ENCODE data around the gene PTPRT. TPM values are rescaled to one million over a fixed set of nuclear protein-coding genes. Genes with fewer than 3 reads are reported as not detected.

Gene PTPRT
- total RNA-seq, 1 experiment from 2014 or later: 0.13 TPM

DNA sequence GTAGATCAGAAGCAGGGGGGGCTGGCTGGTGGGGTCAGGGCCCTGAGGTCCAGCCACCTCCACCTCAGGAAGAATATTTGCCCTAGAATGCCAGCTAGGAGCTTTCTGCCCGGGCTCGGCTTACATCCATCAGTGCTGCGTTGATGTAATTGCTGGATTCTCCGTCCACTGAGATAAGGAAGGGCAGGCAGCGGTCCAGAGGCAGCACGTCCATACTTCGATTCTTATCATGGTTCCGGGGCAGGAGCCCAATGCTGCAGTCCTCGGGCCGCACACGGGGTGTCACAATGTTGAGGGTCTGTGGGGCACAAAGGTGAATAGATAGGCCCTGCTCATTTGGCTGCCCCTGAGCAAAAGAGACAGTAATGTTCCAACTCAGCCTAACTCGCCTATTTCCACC is 1087.7 kb downstream of the PTPRT start:
- DNase-seq: no peak
- Histone ChIP-seq H3K79me1 (ENCODE audit: insufficient read depth, low read depth, low read length, poor library complexity, severe bottlenecking) (no peaks in the 10 kb centered on the region), H4K91ac (ENCODE audit: insufficient read length, low read depth, low read length) (no peak overlapping the region), H3T11ph (ENCODE audit: low read length) (no peak overlapping the region), H2BK120ac (ENCODE audit: low read depth, low read length, poor library complexity, severe bottlenecking) (no peak overlapping the region), H3K4me2 (ENCODE audit: insufficient read depth, insufficient read length, low read length) (no peak overlapping the region), H2AFZ (ENCODE audit: low read length) (no peak overlapping the region), H3K23me2 (ENCODE audit: insufficient read length, low read depth, low read length, poor library complexity, severe bottlenecking) (no peaks in the 10 kb centered on the region), H2BK20ac (ENCODE audit: low read depth, low read length, poor library complexity, severe bottlenecking) (no peak overlapping the region), H3K27ac (ENCODE audit: insufficient read length, low read depth, low read length) (no peak overlapping the region), H2AK5ac (ENCODE audit: insufficient read length, low read length) (no peak overlapping the region), H3K18ac (ENCODE audit: insufficient read length, low read depth, low read length) (no peak overlapping the region), H4K20me1 (ENCODE audit: control insufficient read depth, insufficient read depth, insufficient read length) (no peaks in the 10 kb centered on the region), H3K4ac (ENCODE audit: low read depth, low read length) (no peak overlapping the region), H3K56ac (ENCODE audit: insufficient read length, low read depth, low read length) (no peak overlapping the region), H2BK12ac (ENCODE audit: insufficient read length, low read depth, low read length) (no peak overlapping the region), H2BK15ac (ENCODE audit: low read depth, low read length) (no peak overlapping the region), H3K9me3 (ENCODE audit: control insufficient read depth, low read depth, low read length) (no peaks in the 10 kb centered on the region), H4K5ac (ENCODE audit: insufficient read length, low read depth, low read length) (no peak overlapping the region), H3K23ac (ENCODE audit: insufficient read length, low read depth, low read length) (no peak overlapping the region), H3K27me3 (ENCODE audit: insufficient read depth, low read length) (no peaks in the 10 kb centered on the region), H3K4me1 (ENCODE audit: insufficient read depth, low read length) (no peaks in the 10 kb centered on the region), H4K8ac (replicated peaks; ENCODE audit: insufficient read length, low read depth, low read length) (no peak overlapping the region), H3K79me2 (ENCODE audit: insufficient read depth, low read length) (no peaks in the 10 kb centered on the region), H2BK5ac (ENCODE audit: insufficient read length, low read length) (no peak overlapping the region), H3K9ac (ENCODE audit: extremely low read depth, insufficient read length, low read length) (no peak overlapping the region), H3K14ac (ENCODE audit: insufficient read depth, low read length) (no peak overlapping the region; the same call in 1 of the 2 replicates)
- Mint-ChIP-seq H3K27me3 (ENCODE audit: low read depth) (no peaks in the 10 kb centered on the region; the same call in 1 of the 2 replicates), H3K36me3 (ENCODE audit: insufficient read depth in 1 of 3, low read depth in 3 of 3) (no peaks in the 10 kb centered on the region), H3K4me3 (no peak overlapping the region), H3K9me3 (no peaks in the 10 kb centered on the region), H3K27ac (no peak overlapping the region), H3K4me1 (peaks cover 0 to 3% of the 10 kb centered on the region in 2 experiments; a peak in 1 of 4 replicates)
- WGBS (ENCODE audit: extremely low coverage, insufficient read length, low lambda C conversion rate): no CpG with 5 or more reads among the region's 12 CpGs
- TF ChIP-seq, protein P1, sequence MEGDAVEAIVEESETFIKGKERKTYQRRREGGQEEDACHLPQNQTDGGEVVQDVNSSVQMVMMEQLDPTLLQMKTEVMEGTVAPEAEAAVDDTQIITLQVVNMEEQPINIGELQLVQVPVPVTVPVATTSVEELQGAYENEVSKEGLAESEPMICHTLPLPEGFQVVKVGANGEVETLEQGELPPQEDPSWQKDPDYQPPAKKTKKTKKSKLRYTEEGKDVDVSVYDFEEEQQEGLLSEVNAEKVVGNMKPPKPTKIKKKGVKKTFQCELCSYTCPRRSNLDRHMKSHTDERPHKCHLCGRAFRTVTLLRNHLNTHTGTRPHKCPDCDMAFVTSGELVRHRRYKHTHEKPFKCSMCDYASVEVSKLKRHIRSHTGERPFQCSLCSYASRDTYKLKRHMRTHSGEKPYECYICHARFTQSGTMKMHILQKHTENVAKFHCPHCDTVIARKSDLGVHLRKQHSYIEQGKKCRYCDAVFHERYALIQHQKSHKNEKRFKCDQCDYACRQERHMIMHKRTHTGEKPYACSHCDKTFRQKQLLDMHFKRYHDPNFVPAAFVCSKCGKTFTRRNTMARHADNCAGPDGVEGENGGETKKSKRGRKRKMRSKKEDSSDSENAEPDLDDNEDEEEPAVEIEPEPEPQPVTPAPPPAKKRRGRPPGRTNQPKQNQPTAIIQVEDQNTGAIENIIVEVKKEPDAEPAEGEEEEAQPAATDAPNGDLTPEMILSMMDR (conservative IDR thresholded peaks at IDR 0.05): no peak
